ENCODE results near the gene MRPL14. TPM values are rescaled to one million over a fixed set of nuclear protein-coding genes. Genes with fewer than 3 reads are reported as not detected.

The MRPL14 gene
- total and polyA plus RNA-seq, 8 donors: 8.7 to 30.4 (median 14.1) TPM

- H3K4me1 ChIP-seq: peaks cover 0 to 3% (median 1%) of the 10 kb centered on the region in 3 donors
- TF ChIP-seq CTCF (IDR thresholded peaks at IDR 0.05): no peak
- ATAC-seq (no peak), FAIRE-seq (no peak), DNase-seq (no peak)
- H3K9me3 ChIP-seq: no peaks in the 10 kb centered on the region
- no peaks in the 10 kb centered on the region for H3K36me3 ChIP-seq
- no peaks in the 10 kb centered on the region for H3K27me3 ChIP-seq
- no peak overlapping the region for H3K4me3 ChIP-seq
- H3K27ac ChIP-seq: no peak overlapping the region
- 89 to 91% methylated on average over 12 of the region's 12 CpGs for WGBS, 2 donors
- intact Hi-C loops (cut with DNase I): no loop called here
Measured at GRCh38 chr6:44133981-44134711, 6.9 kb upstream of the MRPL14 start.

- H3K27ac ChIP-seq: no peak overlapping the region
- intact Hi-C loops (cut with DNase I): no loop called here
Measured at GRCh38 chr6:44133003-44133931, 6.0 kb upstream of the MRPL14 start.

GRCh38 chr6:44132476-44132875 is 5.2 kb upstream of the MRPL14 start:
- H3K27ac ChIP-seq: no peak overlapping the region
- FAIRE-seq: no peak
- 70 to 74% methylated on average over 4 of the region's 4 CpGs for WGBS, 2 donors

More at GRCh38 chr6:44133003-44133931, 6.0 kb upstream of the MRPL14 start:
- WGBS, 2 donors: 53 to 56% methylated on average over 9 of the region's 9 CpGs
- no peaks in the 10 kb centered on the region for H3K27me3 ChIP-seq
- H3K4me3 ChIP-seq: no peak overlapping the region
- no peaks in the 10 kb centered on the region for H3K36me3 ChIP-seq
- FAIRE-seq (no peak), DNase-seq (peak in 1 of 6 donors; percentile 38), ATAC-seq (peak; percentile 59 to 89 (median 83))
- no peak for TF ChIP-seq CTCF (IDR thresholded peaks at IDR 0.05)
- peaks cover 0 to 12% (median 10%) of the 10 kb centered on the region in 3 donors for H3K4me1 ChIP-seq
- H3K9me3 ChIP-seq: no peaks in the 10 kb centered on the region

GRCh38 chr6:44131892-44132291 is 4.6 kb upstream of the MRPL14 start:
- intact Hi-C loops (cut with DNase I): no loop called here
- Histone ChIP-seq H3K27me3 (no peaks in the 10 kb centered on the region), H3K27ac (no peak overlapping the region), H3K36me3 (no peaks in the 10 kb centered on the region), H3K4me3 (no peak overlapping the region), H3K9me3 (no peaks in the 10 kb centered on the region), H3K4me1 (peaks cover 0 to 12% (median 10%) of the 10 kb centered on the region in 3 donors)
- no peak for TF ChIP-seq CTCF (IDR thresholded peaks at IDR 0.05)
- FAIRE-seq (no peak), DNase-seq (no peak), ATAC-seq (no peak)
- 71 to 76% methylated on average over 2 of the region's 2 CpGs for WGBS, 2 donors

More at GRCh38 chr6:44132476-44132875, 5.2 kb upstream of the MRPL14 start:
- Histone ChIP-seq H3K27me3 (no peaks in the 10 kb centered on the region), H3K4me1 (peaks cover 0 to 12% (median 10%) of the 10 kb centered on the region in 3 donors), H3K9me3 (no peaks in the 10 kb centered on the region), H3K36me3 (no peaks in the 10 kb centered on the region), H3K4me3 (no peak overlapping the region)
- intact Hi-C loops (cut with DNase I): no loop called here
- ATAC-seq (no peak), DNase-seq (no peak)
- no peak for TF ChIP-seq CTCF (IDR thresholded peaks at IDR 0.05)

All from pancreas (tissue), 10 donors.